Caco-2 (cell line): ENCODE results near the gene PALM3. TPM values are rescaled to one million over a fixed set of nuclear protein-coding genes. Genes with fewer than 3 reads are reported as not detected.

Experiments
- BruUV-seq: library from RNA; stranded (reverse); fragments of 400-500 nt; replicated peaks from 2 replicates; lab custom pipeline; 2021; lab: Mats Ljungman, UMichigan
- CTCF ChIA-PET: fragments of 300-600 bp; sonication (Branson Sonifier 250); formaldehyde crosslinking; loops from one replicate; lab custom pipeline; 2022; ENCODE audit warnings: antibody characterized with exemption; lab: Charles Lee
- POLR2A ChIA-PET: fragments of 300-600 bp; sonication (Branson Sonifier 250); formaldehyde crosslinking; loops from one replicate; lab custom pipeline; 2022; ENCODE audit warnings: antibody characterized with exemption; lab: Charles Lee
- DNase-seq, 2 experiments: peaks; one replicate each; pipeline versions ENCODE4 v3.0.0 to v3.0.0-alpha.2; 2020 to 2022
- H3K27me3 ChIP-seq: replicated peaks from 2 replicates; pipeline ENCODE4 v1.6.0; 2011; ENCODE audit warnings: low read length; ENCODE audit not compliant: control insufficient read depth, insufficient read depth
- H3K36me3 ChIP-seq: 2 replicates; pipeline ENCODE4 v1.5.1; 2011; ENCODE audit warnings: low read length; ENCODE audit not compliant: control insufficient read depth, insufficient read depth
- H3K4me1 ChIP-seq: fragments of 250-450 bp; sonication (Bioruptor Pico); 2 replicates; pipeline ENCODE4 v1.5.1; 2020; ENCODE audit warnings: mild to moderate bottlenecking
- H3K4me3 ChIP-seq: 2 replicates; pipeline ENCODE4 v1.5.1; 2011; ENCODE audit warnings: low read depth, mild to moderate bottlenecking, control low read depth, low read length
- H3K9me3 ChIP-seq: fragments of 250-450 bp; sonication (Bioruptor Pico); 2 replicates; pipeline ENCODE4 v1.5.1; 2020; ENCODE audit warnings: mild to moderate bottlenecking, moderate library complexity
- H3K27ac Mint-ChIP-seq: one replicate; pipeline ENCODE4 v1.8.0; 2022; ENCODE audit warnings: mixed read lengths; ENCODE audit not compliant: unreplicated experiment
- H3K27me3 Mint-ChIP-seq: one replicate; pipeline ENCODE4 v1.8.0; 2022; ENCODE audit warnings: mixed read lengths; ENCODE audit not compliant: insufficient read depth, unreplicated experiment
- H3K36me3 Mint-ChIP-seq: one replicate; pipeline ENCODE4 v1.8.0; 2022; ENCODE audit warnings: mild to moderate bottlenecking, mixed read lengths; ENCODE audit not compliant: insufficient read depth, unreplicated experiment
- H3K4me1 Mint-ChIP-seq: one replicate; pipeline ENCODE4 v1.8.0; 2022; ENCODE audit warnings: low read depth, mixed read lengths; ENCODE audit not compliant: unreplicated experiment
- H3K4me3 Mint-ChIP-seq: one replicate; pipeline ENCODE4 v1.8.0; 2022; ENCODE audit warnings: mild to moderate bottlenecking, moderate library complexity, mixed read lengths; ENCODE audit not compliant: unreplicated experiment
- H3K9me3 Mint-ChIP-seq: one replicate; pipeline ENCODE4 v1.8.0; 2022; ENCODE audit warnings: mixed read lengths; ENCODE audit not compliant: unreplicated experiment
- intact Hi-C: fragments of 100-400 bp; cut with micrococcal nuclease; formaldehyde crosslinking; loops from one replicate; pipeline ENCODE4 v1.10.0; 2022; ENCODE audit not compliant: unreplicated experiment
- total RNA-seq: library from RNA; stranded (reverse); gene quantifications from 2 replicates; pipeline ENCODE4 v1.2.3, GENCODE V29; 2022
- TF ChIP-seq, protein P1 (sequence below), 2 experiments: fragments of 200-600 bp in 1 of 2; IDR thresholded peaks; 1 replicate in 1 of 2; 2 replicates in 1 of 2; pipeline versions ENCODE4 v1.5.1 to v1.8.0; 2011 to 2022; ENCODE audit warnings: antibody characterized with exemption in 1 of 2, control low read depth in 1 of 2, inconsistent platforms in 1 of 2, low read depth in 1 of 2, low read length in 1 of 2, mild to moderate bottlenecking in 1 of 2, moderate library complexity in 1 of 2; ENCODE audit not compliant: insufficient read depth in 1 of 2, severe bottlenecking in 1 of 2, unreplicated experiment in 1 of 2

The PALM3 gene
- total RNA-seq, 1 experiment from 2014 or later, result 25.9 TPM

DNA sequence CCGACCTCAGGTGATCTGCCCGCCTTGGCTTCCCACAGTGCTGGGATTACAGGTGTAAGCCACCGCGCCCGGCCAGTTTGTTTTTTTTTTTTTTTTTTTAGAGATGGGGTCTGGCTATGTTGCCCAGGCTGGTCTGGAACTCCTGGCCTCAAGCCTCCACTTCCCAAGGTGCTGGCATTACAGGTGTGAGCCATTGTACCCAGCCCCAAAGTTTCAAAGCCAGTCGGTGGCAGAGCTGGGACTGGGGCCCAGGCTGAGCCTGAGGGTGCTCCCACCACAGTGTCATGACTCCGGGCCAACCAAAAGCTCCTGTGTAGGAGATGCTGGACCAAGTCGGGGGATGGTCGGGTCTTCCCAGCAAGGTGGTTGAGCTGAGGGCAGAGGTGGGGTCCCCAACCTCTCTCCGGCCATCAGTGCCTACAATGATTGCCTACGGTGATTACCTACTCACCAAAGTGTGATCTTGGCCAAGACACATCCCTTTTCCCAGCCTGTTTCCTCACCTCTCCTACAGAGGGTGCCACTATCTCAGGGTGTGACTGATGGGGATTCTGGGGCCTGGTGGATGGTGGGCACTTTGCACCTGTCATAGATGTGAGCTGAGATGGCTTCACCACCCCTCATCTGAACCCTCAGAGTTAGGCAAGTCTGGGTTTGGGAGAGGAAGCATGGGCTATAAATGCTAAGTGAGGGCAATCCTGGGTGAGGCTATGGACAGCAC lies 34.6 kb upstream of the PALM3 start:
- Mint-ChIP-seq H3K36me3 (peaks cover 22% of the 10 kb centered on the region), H3K27ac (no peak overlapping the region), H3K27me3 (no peaks in the 10 kb centered on the region), H3K9me3 (no peaks in the 10 kb centered on the region), H3K4me3 (no peak overlapping the region), H3K4me1 (peaks cover 8% of the 10 kb centered on the region)
- BruUV-seq, result no TSS peak
- H3K27me3 ChIP-seq, result no peaks in the 10 kb centered on the region
- no peak for DNase-seq
- H3K9me3 ChIP-seq, result peaks cover 7% of the 10 kb centered on the region; the same call in 1 of the 2 replicates
- POLR2A ChIA-PET, result interaction anchor here (0.6 kb wide), 1 partner anchor 349 kb away, joined by 7 read pairs; a partner anchor contains a TSS
- H3K36me3 ChIP-seq, result no peaks in the 10 kb centered on the region
- intact Hi-C loops, result no loop called here
- no peaks in the 10 kb centered on the region for H3K4me1 ChIP-seq
- CTCF ChIA-PET, result interaction anchor here (0.5 to 1.2 kb wide), 3 partner anchors 38 to 1150 kb away, joined by 3 to 7 read pairs (median 7); partner anchors contain the start of gene ASF1B
- H3K4me3 ChIP-seq, result no peak overlapping the region
- TF ChIP-seq, protein P1, sequence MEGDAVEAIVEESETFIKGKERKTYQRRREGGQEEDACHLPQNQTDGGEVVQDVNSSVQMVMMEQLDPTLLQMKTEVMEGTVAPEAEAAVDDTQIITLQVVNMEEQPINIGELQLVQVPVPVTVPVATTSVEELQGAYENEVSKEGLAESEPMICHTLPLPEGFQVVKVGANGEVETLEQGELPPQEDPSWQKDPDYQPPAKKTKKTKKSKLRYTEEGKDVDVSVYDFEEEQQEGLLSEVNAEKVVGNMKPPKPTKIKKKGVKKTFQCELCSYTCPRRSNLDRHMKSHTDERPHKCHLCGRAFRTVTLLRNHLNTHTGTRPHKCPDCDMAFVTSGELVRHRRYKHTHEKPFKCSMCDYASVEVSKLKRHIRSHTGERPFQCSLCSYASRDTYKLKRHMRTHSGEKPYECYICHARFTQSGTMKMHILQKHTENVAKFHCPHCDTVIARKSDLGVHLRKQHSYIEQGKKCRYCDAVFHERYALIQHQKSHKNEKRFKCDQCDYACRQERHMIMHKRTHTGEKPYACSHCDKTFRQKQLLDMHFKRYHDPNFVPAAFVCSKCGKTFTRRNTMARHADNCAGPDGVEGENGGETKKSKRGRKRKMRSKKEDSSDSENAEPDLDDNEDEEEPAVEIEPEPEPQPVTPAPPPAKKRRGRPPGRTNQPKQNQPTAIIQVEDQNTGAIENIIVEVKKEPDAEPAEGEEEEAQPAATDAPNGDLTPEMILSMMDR (IDR thresholded peaks at IDR 0.05; ENCODE audit: insufficient read depth in 1 of 2, low read depth in 1 of 2, low read length in 1 of 2, severe bottlenecking in 1 of 2, unreplicated experiment in 1 of 2), result no peak

DNA sequence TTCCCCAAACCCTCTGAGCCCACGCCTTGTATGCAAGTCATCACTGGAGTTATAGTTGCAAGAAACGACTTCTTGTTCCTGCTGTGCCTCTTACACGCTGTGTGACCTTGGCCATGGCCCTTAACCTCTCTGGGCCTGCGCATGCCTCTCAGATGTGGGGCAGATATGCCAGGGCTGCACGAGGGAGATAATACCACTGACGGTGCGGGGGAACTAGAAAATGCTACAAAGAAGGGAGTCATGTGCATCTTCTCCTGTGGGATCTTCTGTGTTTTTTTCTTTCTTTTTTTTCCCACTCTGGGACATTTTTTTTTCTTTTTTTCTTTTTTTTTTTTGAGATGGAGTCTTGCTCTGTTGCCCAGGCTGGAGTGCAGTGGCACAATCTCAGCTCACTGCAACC lies 33.0 kb upstream of the PALM3 start:
- H3K27ac Mint-ChIP-seq, result no peak overlapping the region
- CTCF ChIA-PET, result no interaction called here
- no peak for DNase-seq
- Histone ChIP-seq H3K4me1 (no peaks in the 10 kb centered on the region), H3K9me3 (peaks cover 7% of the 10 kb centered on the region; the same call in 1 of the 2 replicates), H3K27me3 (no peaks in the 10 kb centered on the region), H3K36me3 (no peaks in the 10 kb centered on the region), H3K4me3 (no peak overlapping the region)
- intact Hi-C loops, result no loop called here
- TF ChIP-seq, protein P1 (IDR thresholded peaks at IDR 0.05; ENCODE audit: insufficient read depth in 1 of 2, low read depth in 1 of 2, low read length in 1 of 2, severe bottlenecking in 1 of 2, unreplicated experiment in 1 of 2), result no peak
- POLR2A ChIA-PET, result interaction anchor here (1.4 kb wide), 1 partner anchor 42 kb away, joined by 3 read pairs; no protein-coding TSS in a partner anchor
- H3K9me3 Mint-ChIP-seq, result no peaks in the 10 kb centered on the region
- peaks cover 26% of the 10 kb centered on the region for H3K36me3 Mint-ChIP-seq
- peaks cover 8% of the 10 kb centered on the region for H3K4me1 Mint-ChIP-seq
- H3K4me3 Mint-ChIP-seq, result no peak overlapping the region
- H3K27me3 Mint-ChIP-seq, result no peaks in the 10 kb centered on the region
- BruUV-seq, result no TSS peak

- no peak overlapping the region for H3K4me3 Mint-ChIP-seq
Measured at GRCh38 chr19:14093117-14093823, 31.4 kb upstream of the PALM3 start.

More at GRCh38 chr19:14093117-14093823, 31.4 kb upstream of the PALM3 start:
- H3K9me3 Mint-ChIP-seq, result no peaks in the 10 kb centered on the region
- no peak overlapping the region for H3K4me3 ChIP-seq
- no peaks in the 10 kb centered on the region for H3K4me1 ChIP-seq
- TF ChIP-seq, protein P1 (IDR thresholded peaks at IDR 0.05; ENCODE audit: insufficient read depth in 1 of 2, low read depth in 1 of 2, low read length in 1 of 2, severe bottlenecking in 1 of 2, unreplicated experiment in 1 of 2), result no peak
- no peaks in the 10 kb centered on the region for H3K27me3 Mint-ChIP-seq
- H3K36me3 Mint-ChIP-seq, result peaks cover 37% of the 10 kb centered on the region
- CTCF ChIA-PET, result no interaction called here
- peaks cover 7% of the 10 kb centered on the region; the same call in 1 of the 2 replicates for H3K9me3 ChIP-seq
- no TSS peak for BruUV-seq
- peaks cover 14% of the 10 kb centered on the region for H3K4me1 Mint-ChIP-seq
- DNase-seq, result no peak
- H3K36me3 ChIP-seq, result no peaks in the 10 kb centered on the region
- H3K27me3 ChIP-seq, result no peaks in the 10 kb centered on the region
- intact Hi-C loops, result no loop called here
- POLR2A ChIA-PET, result interaction anchor here (0.6 to 1.4 kb wide), 3 partner anchors 11 to 1339 kb away, joined by 3 to 5 read pairs (median 3); no protein-coding TSS in a partner anchor
- no peak overlapping the region for H3K27ac Mint-ChIP-seq
